Type B pancreatic cell (in vitro differentiated cells): ENCODE measurements around the gene TMEM39B. TPM values are rescaled to one million over a fixed set of nuclear protein-coding genes. Genes with fewer than 3 reads are reported as not detected.

ENCODE experiments used
- DNase-seq: peaks from one replicate; pipeline ENCODE4 v3.0.0; 2021; ENCODE audit warnings: mixed read lengths; ENCODE audit not compliant: unreplicated experiment; ENCODE audit errors: extremely low spot score
- H3K27ac Mint-ChIP-seq: 2 replicates; pipeline ENCODE4 v1.8.0; 2021; ENCODE audit warnings: mild to moderate bottlenecking, mixed read lengths
- H3K27me3 Mint-ChIP-seq: 2 replicates; pipeline ENCODE4 v1.8.0; 2021; ENCODE audit warnings: mixed read lengths
- H3K36me3 Mint-ChIP-seq: 2 replicates; pipeline ENCODE4 v1.8.0; 2021; ENCODE audit warnings: mixed read lengths
- H3K4me1 Mint-ChIP-seq: one replicate; pipeline ENCODE4 v1.8.0; 2021; ENCODE audit warnings: mixed read lengths; ENCODE audit not compliant: unreplicated experiment
- H3K4me3 Mint-ChIP-seq: 2 replicates; pipeline ENCODE4 v1.8.0; 2021; ENCODE audit warnings: mild to moderate bottlenecking, mixed read lengths
- H3K9me3 Mint-ChIP-seq: 2 replicates; pipeline ENCODE4 v1.8.0; 2021; ENCODE audit warnings: mixed read lengths
- long read RNA-seq: library from polyadenylated mRNA; unstranded; transcript quantifications from one replicate; pipeline ENCODE4 v2.0.0, GENCODE V29; 2020
- total RNA-seq: library from RNA; stranded (reverse); gene quantifications from 2 replicates; pipeline ENCODE4 v1.2.1, GENCODE V29; 2021; ENCODE audit warnings: low replicate concordance
- TF ChIP-seq, protein P1 (sequence below): fragments of 200-600 bp; sonication (generic); conservative IDR thresholded peaks from 2 replicates; pipeline ENCODE4 v1.5.0; 2021; ENCODE audit warnings: antibody characterized with exemption, mild to moderate bottlenecking

The TMEM39B gene
- total RNA-seq: 17.2 and 23.3 TPM in 2 replicates
- long read RNA-seq, transcript TMEM39B-201 (9 exons, 1,813 nt): minor isoform, 6 of 23 reads
- long read RNA-seq, transcript TMEM39B-203 (7 exons, 1,538 nt): major isoform, 7 of 23 reads
- long read RNA-seq, partial matches to known transcripts: 7 of 23 reads
- long read RNA-seq, other reads (novel, unspliced or antisense): 3 of 23 reads

DNA sequence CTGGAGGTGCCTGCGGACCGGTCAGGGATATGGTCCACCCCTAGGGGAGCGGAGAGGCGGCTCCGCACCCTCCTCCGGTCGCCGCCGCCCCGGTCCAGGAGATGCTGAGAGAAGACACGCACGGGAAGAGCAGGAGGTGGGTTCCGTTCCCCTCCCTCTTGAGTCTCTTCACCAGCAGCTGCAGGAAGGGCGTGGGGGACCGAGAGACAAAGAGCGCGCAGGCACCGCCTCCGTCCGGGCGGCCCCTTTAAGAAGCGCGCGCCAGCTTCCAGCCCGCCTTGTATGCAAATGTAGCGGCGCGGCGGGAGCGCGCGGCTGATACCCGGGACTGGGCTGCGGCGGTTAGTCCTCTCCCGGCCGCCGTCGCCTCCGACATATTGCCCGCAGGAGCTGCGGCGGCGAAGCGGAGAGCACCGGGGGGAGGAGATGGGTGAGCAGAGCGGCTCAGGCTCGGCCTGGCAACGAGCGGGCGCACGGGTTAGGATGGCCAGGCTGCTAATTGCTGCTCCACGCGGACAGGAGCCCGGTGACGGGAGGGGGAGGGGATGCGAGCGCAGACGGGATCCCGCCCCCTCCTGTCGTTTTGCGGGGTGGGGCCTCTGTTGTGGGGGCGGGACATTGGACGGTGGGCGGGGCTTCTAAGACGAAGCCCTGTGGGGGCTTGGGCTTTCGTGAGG lies at the start of gene TMEM39B:
TSS of gene TMEM39B (plus strand) at position 318 of the 677 bp plus-strand sequence. CDS start at position 427, 109 bp downstream.
- peaks cover 23% of the 10 kb centered on the region for H3K4me1 Mint-ChIP-seq
- TF ChIP-seq, protein P1, sequence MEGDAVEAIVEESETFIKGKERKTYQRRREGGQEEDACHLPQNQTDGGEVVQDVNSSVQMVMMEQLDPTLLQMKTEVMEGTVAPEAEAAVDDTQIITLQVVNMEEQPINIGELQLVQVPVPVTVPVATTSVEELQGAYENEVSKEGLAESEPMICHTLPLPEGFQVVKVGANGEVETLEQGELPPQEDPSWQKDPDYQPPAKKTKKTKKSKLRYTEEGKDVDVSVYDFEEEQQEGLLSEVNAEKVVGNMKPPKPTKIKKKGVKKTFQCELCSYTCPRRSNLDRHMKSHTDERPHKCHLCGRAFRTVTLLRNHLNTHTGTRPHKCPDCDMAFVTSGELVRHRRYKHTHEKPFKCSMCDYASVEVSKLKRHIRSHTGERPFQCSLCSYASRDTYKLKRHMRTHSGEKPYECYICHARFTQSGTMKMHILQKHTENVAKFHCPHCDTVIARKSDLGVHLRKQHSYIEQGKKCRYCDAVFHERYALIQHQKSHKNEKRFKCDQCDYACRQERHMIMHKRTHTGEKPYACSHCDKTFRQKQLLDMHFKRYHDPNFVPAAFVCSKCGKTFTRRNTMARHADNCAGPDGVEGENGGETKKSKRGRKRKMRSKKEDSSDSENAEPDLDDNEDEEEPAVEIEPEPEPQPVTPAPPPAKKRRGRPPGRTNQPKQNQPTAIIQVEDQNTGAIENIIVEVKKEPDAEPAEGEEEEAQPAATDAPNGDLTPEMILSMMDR: peak; percentile 44
- peak within 1 kb of the TSS; percentile 88 for H3K4me3 Mint-ChIP-seq

DNA sequence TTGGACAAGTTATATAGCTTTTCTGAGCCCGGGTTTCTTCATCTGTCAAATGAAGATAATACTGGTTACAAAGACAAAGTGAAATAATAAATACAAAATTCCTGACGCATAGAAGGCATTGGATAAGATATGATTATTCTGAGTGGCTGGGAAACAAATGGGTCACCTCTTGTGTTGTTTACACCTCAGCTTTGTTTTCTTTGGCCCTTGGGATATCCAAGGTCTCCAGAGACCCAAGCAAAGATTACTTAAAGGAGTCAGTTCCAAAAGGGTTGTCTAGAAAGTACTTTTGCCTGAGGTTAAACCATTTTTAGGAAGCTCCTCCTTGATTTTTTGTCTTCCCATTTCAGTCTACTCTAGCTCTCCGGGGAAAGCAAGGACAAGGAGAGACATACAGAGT lies 49.4 kb upstream of the TMEM39B start:
- H3K27ac Mint-ChIP-seq: peak overlapping the region; percentile 50
- TF ChIP-seq, protein P1: no peak
- no peaks in the 10 kb centered on the region for H3K27me3 Mint-ChIP-seq
- no peak for DNase-seq
- no peak overlapping the region for H3K4me3 Mint-ChIP-seq
- peaks cover 26% of the 10 kb centered on the region for H3K36me3 Mint-ChIP-seq
- H3K4me1 Mint-ChIP-seq: peaks cover 21% of the 10 kb centered on the region
- no peaks in the 10 kb centered on the region for H3K9me3 Mint-ChIP-seq

More for the DNA sequence above, at the start of gene TMEM39B:
- H3K27ac Mint-ChIP-seq: peak within 1 kb of the TSS; percentile 84
- peak; percentile 96 for DNase-seq
- peaks cover 7% of the 10 kb centered on the region for H3K36me3 Mint-ChIP-seq
- H3K9me3 Mint-ChIP-seq: no peaks in the 10 kb centered on the region
- H3K27me3 Mint-ChIP-seq: no peaks in the 10 kb centered on the region

DNA sequence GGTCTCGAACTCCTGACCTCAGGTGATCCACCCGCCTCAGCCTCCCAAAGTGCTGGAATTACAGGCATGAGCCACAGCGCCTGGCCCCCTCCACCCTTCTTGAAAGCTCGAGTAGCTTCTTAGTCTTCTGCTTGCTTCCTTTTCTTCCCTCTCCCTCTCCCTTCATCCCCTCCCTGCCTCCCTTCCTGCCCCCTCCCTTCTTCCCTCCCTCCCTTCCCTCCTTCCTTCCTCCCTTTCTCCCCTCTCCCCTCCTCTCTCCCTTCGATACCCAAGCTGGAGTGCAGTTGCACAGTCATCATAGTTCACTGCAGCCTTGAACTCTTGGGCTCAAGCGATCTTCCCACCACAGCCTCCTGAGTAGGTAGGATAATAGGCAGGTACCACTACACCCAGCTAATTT lies 47.2 kb upstream of the TMEM39B start:
- Mint-ChIP-seq H3K4me3 (no peak overlapping the region), H3K4me1 (peaks cover 25% of the 10 kb centered on the region), H3K27me3 (no peaks in the 10 kb centered on the region), H3K27ac (no peak overlapping the region), H3K36me3 (peaks cover 35% of the 10 kb centered on the region), H3K9me3 (no peaks in the 10 kb centered on the region)
- DNase-seq: no peak
- TF ChIP-seq, protein P1: no peak

- Mint-ChIP-seq H3K36me3 (peaks cover 40% of the 10 kb centered on the region), H3K9me3 (no peaks in the 10 kb centered on the region), H3K27me3 (no peaks in the 10 kb centered on the region), H3K4me1 (peaks cover 15% of the 10 kb centered on the region), H3K4me3 (no peak overlapping the region), H3K27ac (no peak overlapping the region)
- DNase-seq: no peak
- TF ChIP-seq, protein P1: no peak
Measured at GRCh38 chr1:32028746-32029145, 44.0 kb upstream of the TMEM39B start.

DNA sequence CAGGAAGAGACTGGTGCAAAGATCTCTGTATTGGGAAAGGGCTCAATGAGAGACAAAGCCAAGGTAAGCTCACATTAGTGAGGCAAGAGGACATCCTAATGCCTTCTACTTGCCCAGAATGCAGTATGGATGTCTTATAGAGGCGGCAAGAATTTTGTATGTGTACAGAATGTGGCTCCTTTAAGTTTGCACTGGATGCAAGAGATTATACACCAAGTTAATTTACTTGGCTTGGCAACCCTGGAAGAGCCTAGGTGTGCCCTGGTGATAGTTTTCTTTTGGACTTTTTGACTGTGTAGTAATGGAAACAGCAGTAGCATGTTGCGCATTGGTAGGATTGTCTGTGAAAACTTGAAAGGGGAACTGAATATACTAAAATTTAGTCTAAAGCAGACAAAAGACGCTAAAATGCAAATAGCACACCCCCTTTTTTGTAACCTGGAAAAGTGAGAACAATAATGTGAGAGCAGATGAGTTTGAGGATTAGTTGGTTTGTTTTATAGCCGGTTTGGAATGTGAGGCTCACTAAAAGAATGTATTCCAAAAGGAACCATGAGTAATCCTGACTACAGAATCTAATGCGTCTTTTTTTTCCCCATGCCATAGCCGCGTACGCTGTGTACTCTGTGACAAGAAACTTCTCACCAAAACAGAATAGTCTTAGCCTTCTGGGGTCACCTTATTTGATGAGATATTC lies 41.0 kb upstream of the TMEM39B start:
- Mint-ChIP-seq H3K27me3 (no peaks in the 10 kb centered on the region), H3K36me3 (peaks cover 54% of the 10 kb centered on the region), H3K4me1 (peaks cover 11% of the 10 kb centered on the region), H3K4me3 (no peak overlapping the region), H3K9me3 (no peaks in the 10 kb centered on the region), H3K27ac (peak overlapping the region; percentile 41)
- TF ChIP-seq, protein P1: no peak
- no peak for DNase-seq
